Putamen (tissue), 1 donor: ENCODE results near the gene USP34.
"Not testable (repeated sequence)": the region's sequence is repeated elsewhere in the genome, so short reads cannot be mapped to it uniquely, and the experiment has no call there.

Source experiments
- DNase-seq: peaks from one replicate; pipeline ENCODE4 v3.0.0-alpha.2; 2016; ENCODE audit warnings: low spot score

Gene USP34

GRCh38 chr2:61470965-61471904 is at the start of gene USP34:
Gene USP34 (minus strand): TSS chr2:61471087. CDS start chr2:61470692, 395 bp downstream.
- peak; percentile 96 for DNase-seq

DNA sequence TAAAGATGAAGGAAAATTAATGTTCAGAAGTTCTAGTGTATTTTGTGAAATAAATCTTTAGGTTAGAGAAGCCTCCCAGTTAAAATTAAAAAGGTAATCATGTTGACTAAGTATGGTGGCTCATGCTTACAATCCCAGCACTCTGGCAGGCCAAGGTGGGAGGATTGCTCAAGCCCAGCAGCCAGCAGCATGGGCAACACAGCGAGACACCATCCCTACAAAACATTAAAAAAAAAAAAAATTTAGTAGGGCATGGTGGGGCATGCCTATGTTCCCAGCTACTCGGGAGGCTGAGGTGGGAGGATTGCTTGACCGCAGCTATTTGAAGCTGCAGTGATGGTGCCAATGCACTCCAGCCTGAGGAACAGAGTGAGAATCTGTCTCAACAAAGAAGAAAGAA is 49.4 kb upstream of the USP34 start:
- DNase-seq = no peak

- no peak for DNase-seq
These were observed 42.0 kb upstream of the USP34 start for GRCh38 chr2:61512768-61513398.

- no peak for DNase-seq
These were observed 40.1 kb upstream of the USP34 start for GRCh38 chr2:61510674-61511671.

GRCh38 chr2:61504949-61505348 is 34.1 kb upstream of the USP34 start:
- DNase-seq = no peak

- no peak for DNase-seq
These were observed 28.2 kb upstream of the USP34 start for GRCh38 chr2:61499060-61499459.

GRCh38 chr2:61493523-61493942 is 22.6 kb upstream of the USP34 start:
- DNase-seq = no peak

DNA sequence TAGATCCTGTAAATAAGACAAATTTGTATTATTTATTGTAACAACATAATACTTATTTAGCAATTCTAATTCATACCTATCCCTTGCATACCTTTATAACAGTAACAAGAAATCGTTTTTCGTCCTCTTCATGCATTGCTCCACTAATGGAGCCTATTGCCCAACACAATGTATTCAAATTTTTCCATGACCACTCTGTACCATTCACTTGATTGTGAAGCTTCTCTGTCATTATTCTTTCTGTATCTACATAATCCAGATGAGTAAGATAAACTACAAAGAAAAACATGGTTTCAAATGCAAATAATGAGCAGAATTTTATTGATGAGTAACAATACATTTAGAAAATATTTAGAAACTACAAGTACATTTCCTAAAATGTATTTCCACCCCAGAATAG is 21.6 kb upstream of the USP34 start:
- DNase-seq = no peak

DNA sequence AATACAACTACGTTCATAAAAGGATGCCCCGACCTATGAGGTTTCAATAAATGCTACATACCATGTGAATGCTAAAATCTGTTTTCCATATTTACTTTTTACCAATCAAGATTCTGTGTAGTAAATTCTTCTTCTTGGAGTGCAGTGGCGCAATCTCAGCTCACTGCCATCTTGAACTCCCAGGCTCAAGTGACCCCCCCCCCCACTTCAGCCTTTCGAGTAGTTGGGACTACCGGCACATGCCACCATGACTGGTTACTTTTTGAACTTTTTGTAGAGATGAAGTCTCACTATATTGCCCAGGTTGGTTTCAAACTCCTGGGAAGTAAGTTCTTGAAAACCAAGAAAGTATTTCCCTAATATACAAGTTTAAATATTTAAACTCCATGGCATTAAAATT is 14.4 kb upstream of the USP34 start:
- DNase-seq = no peak

DNA sequence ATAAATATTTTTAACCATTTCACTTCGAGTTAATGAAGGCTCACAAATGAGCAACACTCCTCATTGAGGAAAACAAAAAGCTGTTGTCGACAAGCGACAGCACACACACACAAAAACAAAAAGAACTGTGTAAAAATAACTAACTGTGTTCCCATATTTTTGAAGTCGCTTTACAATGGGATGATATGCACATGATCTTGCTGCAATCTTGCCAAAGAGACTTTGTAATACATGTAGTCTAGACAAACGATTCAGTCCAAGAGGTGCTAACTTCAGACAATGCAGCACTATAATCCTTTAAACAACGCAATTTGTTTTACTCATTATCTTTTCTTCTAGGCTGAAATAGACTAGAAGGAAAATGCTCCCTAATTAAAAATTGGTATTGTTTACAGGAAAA is 7.2 kb upstream of the USP34 start:
- DNase-seq = peak; percentile 46

DNA sequence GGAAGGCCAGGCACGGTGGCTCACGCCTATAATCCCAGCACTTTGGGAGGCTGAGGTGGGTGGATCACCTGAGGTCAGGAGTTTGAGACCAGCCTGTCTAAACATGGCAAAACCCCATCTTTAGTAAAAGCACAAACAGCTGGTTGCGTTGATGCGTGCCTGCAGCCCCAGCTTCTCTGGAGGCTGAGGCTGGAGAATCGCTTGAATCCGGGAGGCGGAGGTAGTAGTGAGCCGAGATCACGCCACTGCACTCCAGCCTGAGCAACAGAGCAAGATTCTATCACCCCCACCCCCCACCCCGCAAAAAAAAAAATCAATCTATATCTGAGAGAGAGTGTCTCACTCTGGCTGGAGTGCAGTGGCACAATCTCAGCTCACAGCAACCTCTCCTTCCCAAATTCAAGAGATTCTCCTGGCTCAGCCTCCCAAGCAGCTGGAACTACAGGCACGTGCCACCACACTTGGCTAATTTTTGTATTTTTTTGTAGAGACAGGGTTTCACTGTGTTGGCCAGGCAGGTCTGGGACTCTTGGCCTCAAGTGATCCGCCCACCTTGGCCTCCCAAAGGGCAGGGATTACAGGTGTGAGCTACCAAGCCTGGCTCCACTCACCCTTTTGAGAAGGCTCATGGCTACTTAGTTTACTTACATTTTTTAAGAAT is 6.2 kb upstream of the USP34 start:
- not testable (repeated sequence) for DNase-seq

GRCh38 chr2:61471905-61472805 is 1.3 kb upstream of the USP34 start:
- DNase-seq = peak; percentile 17

DNA sequence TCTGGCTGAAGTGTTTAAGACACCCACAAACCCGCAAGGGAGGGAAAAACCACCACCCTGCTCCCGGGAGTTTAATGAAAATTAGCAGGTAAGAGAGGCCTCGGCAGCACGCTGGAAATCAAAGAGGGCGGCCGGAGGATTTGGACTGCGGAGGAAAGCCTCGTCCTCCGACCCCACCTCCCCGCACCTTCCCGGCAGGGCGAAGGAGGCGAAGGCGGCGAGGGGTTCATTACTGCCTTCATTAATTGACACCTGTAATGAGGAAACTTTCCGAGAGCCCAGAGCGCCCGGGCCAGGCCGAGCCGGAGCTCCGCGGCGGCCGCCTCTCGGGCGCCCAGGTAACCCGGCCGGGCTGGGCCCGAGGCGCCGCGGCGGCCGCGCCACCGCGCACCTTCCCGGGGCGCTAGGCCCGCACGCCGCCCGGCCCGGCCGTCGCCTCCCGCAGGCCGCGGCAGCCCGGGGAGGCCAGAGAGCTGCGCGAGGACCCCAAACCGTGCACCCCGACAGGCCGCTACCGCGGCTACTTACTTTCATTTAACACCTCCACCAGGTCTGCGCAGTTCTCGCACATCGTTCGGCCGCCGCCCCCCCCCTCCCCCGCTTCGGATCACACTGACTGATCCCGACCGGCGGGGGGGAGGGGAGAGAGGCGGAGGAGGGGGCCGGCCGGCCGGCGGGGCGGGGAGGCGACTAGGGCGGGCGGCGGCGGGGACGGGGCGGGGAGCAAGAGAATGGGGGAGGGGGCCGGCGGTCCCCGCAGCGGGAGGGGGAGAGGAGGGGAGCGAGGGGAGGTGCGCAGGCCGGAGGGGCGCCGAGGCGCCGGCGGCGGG is 550 bp downstream of the USP34 start:
- DNase-seq = peak; percentile 81

GRCh38 chr2:61469424-61470121 is 1.3 kb downstream of the USP34 start:
- DNase-seq = no peak

DNA sequence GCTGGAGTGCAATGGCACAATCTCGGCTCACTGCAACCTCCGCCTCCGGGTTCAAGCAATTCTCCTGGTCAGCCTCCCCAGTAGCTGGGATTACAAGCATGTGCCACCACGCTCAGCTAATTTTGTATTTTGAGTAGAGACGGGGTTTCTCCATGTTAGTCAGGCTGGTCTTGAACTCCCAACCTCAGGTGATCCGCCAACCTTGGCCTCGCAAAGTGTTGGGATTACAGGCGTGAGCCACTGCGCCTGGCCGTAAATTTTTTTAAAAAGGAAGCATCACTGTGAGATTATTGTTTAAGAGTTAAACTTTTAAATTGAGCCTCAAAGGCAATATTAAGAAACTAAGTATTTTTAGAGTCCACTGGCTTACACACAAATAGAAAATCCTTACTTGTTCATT is 2.7 kb downstream of the USP34 start:
- DNase-seq = not testable (repeated sequence)

DNA sequence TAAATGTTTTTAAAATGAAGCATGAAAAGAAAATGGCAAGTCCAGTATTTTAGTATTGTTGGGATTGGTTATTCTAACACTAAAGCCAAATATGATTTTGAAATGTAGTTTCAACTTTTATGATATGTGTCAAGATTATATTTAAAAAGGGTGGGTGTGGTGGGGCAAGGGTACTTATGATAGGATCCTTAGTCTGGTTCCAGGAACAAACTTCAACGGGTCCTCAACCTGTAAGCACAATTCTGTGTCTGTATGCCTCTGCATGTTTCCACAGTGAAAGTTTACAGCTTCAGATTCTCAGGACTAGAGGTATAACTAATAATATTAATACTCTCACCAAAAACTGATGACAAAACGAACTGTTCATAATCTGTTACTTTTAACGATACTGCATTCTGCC is 5.8 kb downstream of the USP34 start:
- DNase-seq = no peak

DNA sequence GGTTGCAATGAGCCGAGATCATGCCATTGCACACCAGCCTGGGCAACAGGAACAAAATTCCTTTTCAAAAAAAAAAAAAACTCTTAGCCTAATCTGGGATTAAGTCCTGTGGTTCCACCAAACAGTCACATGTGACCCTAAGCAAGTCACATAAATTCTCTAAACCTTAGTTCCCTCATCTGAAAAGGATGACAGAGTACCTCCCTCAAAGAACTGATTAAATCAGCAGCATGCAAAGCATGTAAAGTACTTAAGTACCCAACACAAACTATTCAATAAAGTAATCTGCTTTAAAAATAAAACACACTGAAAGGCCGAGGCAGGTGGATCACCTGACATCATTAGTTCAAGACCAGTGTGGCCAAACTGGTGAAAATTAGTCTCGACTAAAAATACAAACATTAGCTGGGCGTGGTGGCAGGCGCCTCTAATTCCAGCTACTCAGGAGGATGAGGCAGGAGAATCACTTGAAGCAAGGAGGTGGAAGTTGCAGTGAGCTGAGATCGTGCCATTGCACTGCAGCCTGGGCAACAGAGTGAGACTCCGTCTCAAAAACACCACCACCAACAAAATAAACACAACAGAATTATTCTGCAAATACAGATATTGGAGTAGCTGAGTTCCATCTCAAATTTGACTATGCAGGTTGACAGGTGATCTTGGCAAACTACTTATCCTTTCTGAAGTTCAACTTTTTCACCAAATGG is 7.0 kb downstream of the USP34 start:
- no peak for DNase-seq

DNA sequence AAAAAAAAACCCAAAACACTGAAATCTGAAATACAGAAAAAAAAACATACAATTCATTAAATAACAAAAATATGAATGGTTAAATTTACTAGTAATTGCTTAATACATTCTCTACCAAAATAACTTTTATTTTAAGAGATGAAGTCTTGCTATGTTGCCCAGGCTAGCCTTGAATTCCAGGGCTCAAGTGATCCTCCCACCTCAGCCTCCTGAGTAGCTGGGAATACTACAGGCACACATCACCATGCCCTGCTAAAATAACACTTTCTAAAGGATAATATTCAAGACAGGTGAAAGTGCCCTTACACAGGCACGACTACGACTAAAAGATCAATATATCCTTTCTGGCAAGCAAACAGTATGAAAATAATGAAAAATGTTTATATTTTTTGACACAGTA is 9.5 kb downstream of the USP34 start:
- no peak for DNase-seq
